Activated CD8-positive, alpha-beta T cell treated with anti-CD3 and anti-CD28 coated beads for 36 hours (primary cell): ENCODE data around the gene TMEM248. TPM values are rescaled to one million over a fixed set of nuclear protein-coding genes. Genes with fewer than 3 reads are reported as not detected.
A peak's percentile ranks its signal among the peaks of the same experiment; 100 is the strongest.
"Not testable (repeated sequence)": the region's sequence is repeated elsewhere in the genome, so short reads cannot be mapped to it uniquely, and the experiment has no call there.

Source experiments
- ATAC-seq: fragments of 200-7000 bp; cut with Tn5 transposase; one replicate; pipeline ENCODE4 v1.10.0; 2021; ENCODE audit warnings: mild to moderate bottlenecking, moderate library complexity
- CTCF ChIA-PET: fragments of 350-600 bp; sonication (Branson Sonifier 250); formaldehyde crosslinking; loops from one replicate; lab custom pipeline; 2021; ENCODE audit warnings: antibody characterized with exemption; lab: Charles Lee
- POLR2A ChIA-PET: fragments of 350-600 bp; sonication (Branson Sonifier 250); formaldehyde crosslinking; loops from one replicate; lab custom pipeline; 2021; ENCODE audit warnings: antibody characterized with exemption; lab: Charles Lee
- DNase-seq: peaks from one replicate; pipeline ENCODE4 v3.0.0-alpha.2; 2020
- H3K27ac Mint-ChIP-seq: one replicate; pipeline ENCODE4 v1.8.0; 2021; ENCODE audit warnings: mild to moderate bottlenecking, mixed read lengths
- H3K27me3 Mint-ChIP-seq: one replicate; pipeline ENCODE4 v1.8.0; 2021; ENCODE audit warnings: mixed read lengths
- H3K36me3 Mint-ChIP-seq: one replicate; pipeline ENCODE4 v1.8.0; 2021; ENCODE audit warnings: low read depth, mixed read lengths
- H3K4me1 Mint-ChIP-seq: one replicate; pipeline ENCODE4 v1.8.0; 2021; ENCODE audit warnings: low read depth, mixed read lengths
- H3K4me3 Mint-ChIP-seq: one replicate; pipeline ENCODE4 v1.8.0; 2021; ENCODE audit warnings: mild to moderate bottlenecking, moderate library complexity, mixed read lengths
- H3K9me3 Mint-ChIP-seq: one replicate; pipeline ENCODE4 v1.8.0; 2021; ENCODE audit warnings: mixed read lengths
- CTCF ChIP-seq: fragments of 200-600 bp; IDR thresholded peaks from one replicate; pipeline ENCODE4 v1.8.0; 2022; ENCODE audit warnings: antibody characterized with exemption, mild to moderate bottlenecking
- intact Hi-C: fragments of 100-400 bp; cut with micrococcal nuclease; formaldehyde crosslinking; loops from one replicate; pipeline ENCODE4 v1.10.0; 2022
- total RNA-seq, 2 experiments: library from RNA; stranded (reverse); gene quantifications; one replicate each; pipeline ENCODE4 v1.2.3, GENCODE V29; 2021

The TMEM248 gene
- total RNA-seq, 2 experiments from 2014 or later: 66.7 to 76.1 TPM

- DNase-seq (no peak), ATAC-seq (no peak)
- H3K36me3 Mint-ChIP-seq: peaks cover 28% of the 10 kb centered on the region
- H3K9me3 Mint-ChIP-seq: no peaks in the 10 kb centered on the region
- ChIA-PET CTCF (no interaction called here), POLR2A (interaction anchor here (0.6 to 0.9 kb wide), 2 partner anchors 19 to 1583 kb away, joined by 4 read pairs; no protein-coding TSS in a partner anchor)
- H3K27ac Mint-ChIP-seq: no peak overlapping the region
- TF ChIP-seq CTCF: no peak
- H3K4me1 Mint-ChIP-seq: peaks cover 3% of the 10 kb centered on the region
- intact Hi-C loops: no loop called here
- H3K4me3 Mint-ChIP-seq: no peak overlapping the region
- no peaks in the 10 kb centered on the region for H3K27me3 Mint-ChIP-seq
Measured at GRCh38 chr7:66958538-66959350, 37.7 kb downstream of the TMEM248 start.

- ChIA-PET CTCF (no interaction called here), POLR2A (interaction anchor here (0.6 kb wide), 1 partner anchor 8 kb away, joined by 3 read pairs; no protein-coding TSS in a partner anchor)
- ATAC-seq: no peak
- Mint-ChIP-seq H3K27ac (no peak overlapping the region), H3K4me1 (peaks cover 3% of the 10 kb centered on the region), H3K9me3 (no peaks in the 10 kb centered on the region), H3K27me3 (no peaks in the 10 kb centered on the region), H3K36me3 (peaks cover 23% of the 10 kb centered on the region), H3K4me3 (no peak overlapping the region)
- TF ChIP-seq CTCF: no peak
- intact Hi-C loops: no loop called here
- DNase-seq: no peak
Measured at GRCh38 chr7:66960192-66960591, 39.2 kb downstream of the TMEM248 start.

GRCh38 chr7:66961096-66961495 is 40.1 kb downstream of the TMEM248 start:
- H3K36me3 Mint-ChIP-seq: peaks cover 19% of the 10 kb centered on the region
- intact Hi-C loops: no loop called here

GRCh38 chr7:66964411-66964810 is 43.4 kb downstream of the TMEM248 start:
- ChIA-PET CTCF (no interaction called here), POLR2A (no interaction called here)
- DNase-seq: no peak
- H3K27ac Mint-ChIP-seq: no peak overlapping the region
- no peak overlapping the region for H3K4me3 Mint-ChIP-seq
- peaks cover 3% of the 10 kb centered on the region for H3K4me1 Mint-ChIP-seq
- no peaks in the 10 kb centered on the region for H3K27me3 Mint-ChIP-seq
- H3K36me3 Mint-ChIP-seq: peaks cover 2% of the 10 kb centered on the region
- no peaks in the 10 kb centered on the region for H3K9me3 Mint-ChIP-seq
- ATAC-seq: no peak
- intact Hi-C loops: no loop called here
- no peak for TF ChIP-seq CTCF

More at GRCh38 chr7:66961096-66961495, 40.1 kb downstream of the TMEM248 start:
- no peak for TF ChIP-seq CTCF
- DNase-seq: no peak
- Mint-ChIP-seq H3K27ac (peak overlapping the region; percentile 32), H3K27me3 (no peaks in the 10 kb centered on the region), H3K9me3 (no peaks in the 10 kb centered on the region), H3K4me3 (no peak overlapping the region), H3K4me1 (no peaks in the 10 kb centered on the region)
- ATAC-seq: no peak
- ChIA-PET CTCF (no interaction called here), POLR2A (interaction anchor here (0.6 kb wide), 1 partner anchor 9 kb away, joined by 3 read pairs; no protein-coding TSS in a partner anchor)

- POLR2A ChIA-PET: no interaction called here
- Mint-ChIP-seq H3K36me3 (no peaks in the 10 kb centered on the region), H3K4me1 (peaks cover 3% of the 10 kb centered on the region), H3K27me3 (no peaks in the 10 kb centered on the region), H3K9me3 (no peaks in the 10 kb centered on the region), H3K27ac (no peak overlapping the region), H3K4me3 (no peak overlapping the region)
- peak; percentile 11 for DNase-seq
- TF ChIP-seq CTCF: no peak
- CTCF ChIA-PET: no interaction called here
- intact Hi-C loops: no loop called here
- ATAC-seq: no peak
Measured at GRCh38 chr7:66967029-66967428, 46.0 kb downstream of the TMEM248 start.

- H3K27me3 Mint-ChIP-seq, POLR2A ChIA-PET, intact Hi-C loops, H3K9me3 Mint-ChIP-seq, CTCF ChIA-PET, H3K27ac Mint-ChIP-seq, H3K36me3 Mint-ChIP-seq, DNase-seq, ATAC-seq, H3K4me1 Mint-ChIP-seq, H3K4me3 Mint-ChIP-seq: not testable (repeated sequence)
Measured at GRCh38 chr7:66969001-66969400, 48.0 kb downstream of the TMEM248 start.
